GM21576 (cell line): Measurements from ENCODE around the gene RND1.

Source experiments
- ATAC-seq: cut with Tn5 transposase; IDR thresholded peaks from one replicate; pipeline ENCODE4 v1.9.1; 2021; ENCODE audit warnings: mild to moderate bottlenecking, moderate library complexity; ENCODE audit not compliant: unreplicated experiment

Gene RND1

DNA sequence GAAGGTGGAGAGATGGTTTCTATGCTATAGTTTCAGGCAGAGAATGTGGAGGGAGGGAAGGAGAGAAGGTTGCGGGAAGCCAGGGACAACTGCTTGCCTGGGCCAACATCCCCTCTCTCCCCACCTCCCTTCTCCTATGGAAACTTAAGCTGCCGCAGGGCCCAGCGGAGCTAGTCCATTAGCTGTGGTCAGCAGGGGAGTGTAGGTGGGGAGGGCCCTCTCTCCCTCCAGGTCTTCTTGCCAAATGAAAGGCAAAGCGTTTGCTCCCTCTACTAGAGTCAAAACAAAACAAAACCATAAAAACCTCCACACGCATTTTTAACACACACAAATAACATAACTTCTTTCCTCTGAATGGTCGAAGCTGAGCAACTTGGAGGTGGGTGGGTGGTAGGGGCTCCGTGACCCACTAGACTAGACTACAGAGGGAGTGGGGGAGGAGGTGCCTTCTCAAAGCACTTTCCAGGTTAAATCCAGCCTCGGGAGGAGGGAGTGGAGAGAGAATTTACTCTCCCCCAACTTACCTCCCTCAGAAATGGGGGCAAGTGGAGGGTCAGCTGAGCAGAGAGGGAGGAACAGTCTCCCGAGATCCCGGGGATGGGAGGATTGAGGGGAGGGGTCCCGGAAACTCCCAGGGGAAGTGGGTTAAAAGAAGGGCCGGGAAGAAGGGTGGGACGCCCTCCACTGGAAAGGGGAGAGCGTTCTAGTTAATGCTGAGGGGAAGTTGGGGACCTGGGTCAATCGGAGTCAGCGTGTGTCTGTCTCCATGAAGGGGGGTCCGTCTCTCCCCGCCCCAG is 52.0 kb downstream of the RND1 start:
- no peak for ATAC-seq

DNA sequence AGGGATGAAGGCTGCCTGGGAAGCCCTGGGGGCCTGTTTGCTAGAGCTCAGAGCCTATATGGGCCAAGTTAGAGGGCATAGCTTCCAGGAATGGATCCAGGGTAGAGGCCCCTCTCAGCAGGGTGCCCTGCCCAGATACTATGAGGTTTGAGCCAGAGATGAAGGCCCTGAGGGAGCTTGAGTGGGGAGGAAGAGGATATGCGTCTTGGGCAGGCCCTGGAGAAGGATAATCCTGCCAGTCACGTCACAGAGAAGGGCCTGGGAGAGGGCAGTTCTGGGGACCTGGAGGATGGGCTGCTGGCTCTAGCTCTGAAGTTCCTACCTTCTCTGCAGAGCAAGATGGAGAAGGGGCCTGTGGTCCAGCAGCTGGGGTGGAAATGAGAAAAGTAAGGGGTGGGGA is 53.3 kb downstream of the RND1 start:
- ATAC-seq = no peak

DNA sequence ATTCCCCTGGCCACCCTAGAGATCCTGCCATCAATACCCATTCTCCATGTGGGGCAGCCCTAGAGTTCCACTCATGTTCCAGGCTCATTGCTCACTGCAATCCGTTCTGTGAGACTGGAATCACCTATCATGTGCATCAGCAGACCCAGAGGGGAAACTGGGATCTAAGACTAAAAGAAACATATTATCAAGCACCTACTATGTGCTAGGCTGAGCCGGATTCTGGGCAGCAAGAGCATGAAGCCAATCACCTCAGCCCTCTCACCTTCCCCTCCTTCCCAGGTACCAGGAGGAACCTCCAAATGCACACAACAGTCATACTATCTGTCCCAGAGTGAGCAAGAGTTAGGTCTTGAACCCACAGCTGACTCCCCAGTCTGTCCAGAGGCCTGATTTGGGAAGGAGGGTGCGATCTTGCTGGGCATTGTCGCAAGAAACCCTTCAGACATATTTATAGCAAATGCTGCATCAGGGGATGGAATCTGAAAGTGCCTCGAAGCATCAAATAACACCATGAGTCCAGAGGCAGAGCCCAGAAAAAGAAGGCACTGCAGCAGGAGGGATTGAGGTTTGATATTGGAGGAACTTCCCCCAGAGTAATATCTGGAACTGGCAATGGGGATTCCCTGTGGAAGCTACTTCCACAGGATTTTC is 54.1 kb downstream of the RND1 start:
- ATAC-seq = no peak

DNA sequence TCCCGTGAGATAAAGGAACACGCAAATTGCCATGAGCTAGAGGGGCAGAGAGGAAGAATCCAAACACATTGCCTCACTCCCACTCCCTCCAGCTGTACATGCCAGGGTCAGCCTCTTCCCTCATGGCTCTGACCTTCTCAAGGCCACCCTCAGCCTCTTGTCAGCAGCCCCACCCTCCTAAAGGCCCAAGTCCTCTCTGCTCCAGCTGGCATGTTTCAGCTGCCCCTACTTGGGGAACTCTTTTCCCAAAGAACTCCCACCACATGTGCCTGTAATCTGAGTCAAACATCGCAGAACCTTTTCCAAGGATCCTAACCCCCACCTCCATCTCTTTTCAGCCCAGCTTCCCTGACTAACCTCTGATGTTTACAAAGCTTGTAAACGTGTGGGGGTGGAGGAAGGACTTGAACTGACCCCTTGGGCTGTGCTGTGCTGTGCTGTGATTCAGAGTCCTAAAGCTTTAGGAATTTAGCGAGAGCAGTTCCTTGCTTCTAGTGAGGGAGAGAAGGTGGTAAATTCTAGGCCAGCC is 54.7 kb downstream of the RND1 start:
- ATAC-seq = no peak

DNA sequence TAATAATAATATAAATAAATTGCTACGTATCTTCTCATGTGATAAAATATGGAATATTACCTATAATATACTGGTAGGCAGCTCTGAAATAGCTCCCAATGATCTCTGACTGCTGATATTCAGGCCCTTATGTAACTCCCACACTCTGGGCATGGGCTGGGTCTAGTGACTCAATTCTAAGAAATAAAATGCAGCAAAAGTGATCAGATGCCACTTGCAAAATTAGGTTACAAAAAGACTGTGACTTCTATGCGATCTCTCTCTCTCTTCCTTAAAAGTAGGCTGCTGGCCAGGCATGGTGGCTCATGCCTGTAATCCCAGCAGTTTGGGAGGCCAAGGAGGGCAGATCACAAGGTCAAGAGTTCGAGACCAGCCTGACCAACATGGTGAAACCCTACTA is 57.7 kb downstream of the RND1 start:
- no peak for ATAC-seq
